ENCODE results near the gene RBP3.

RBP3 gene

GRCh38 chr10:47319784-47320183 is 28.4 kb upstream of the RBP3 start:
- no peak for DNase-seq

GRCh38 chr10:47320812-47321211 is 27.4 kb upstream of the RBP3 start:
- DNase-seq = no peak

- no peak for DNase-seq
Observed at GRCh38 chr10:47321521-47322195, 26.5 kb upstream of the RBP3 start.

GRCh38 chr10:47322300-47323061 is 25.7 kb upstream of the RBP3 start, which contains the start of gene GDF2:
TSS of gene GDF2 (plus strand) at chr10:47322454. CDS start at chr10:47322669, 215 bp downstream.
- no peak for DNase-seq

GRCh38 chr10:47323087-47323486 is 25.1 kb upstream of the RBP3 start:
- no peak for DNase-seq

- DNase-seq = no peak
Observed at GRCh38 chr10:47323636-47324296, 24.4 kb upstream of the RBP3 start.

- DNase-seq = no peak
Observed at GRCh38 chr10:47325303-47326291, 22.6 kb upstream of the RBP3 start.

GRCh38 chr10:47326306-47326926 is 21.7 kb upstream of the RBP3 start:
- peak; percentile 22 for DNase-seq

- no peak for DNase-seq
Observed at GRCh38 chr10:47326927-47327330, 21.2 kb upstream of the RBP3 start.

- no peak for DNase-seq
Observed at GRCh38 chr10:47329855-47330254, 18.3 kb upstream of the RBP3 start.

- no peak for DNase-seq
Observed at GRCh38 chr10:47330366-47330765, 17.8 kb upstream of the RBP3 start.

- DNase-seq = no peak
Observed at GRCh38 chr10:47330804-47331203, 17.4 kb upstream of the RBP3 start.

- DNase-seq = no peak
Observed at GRCh38 chr10:47331491-47331890, 16.7 kb upstream of the RBP3 start.

GRCh38 chr10:47331954-47332353 is 16.2 kb upstream of the RBP3 start:
- DNase-seq = no peak

GRCh38 chr10:47332371-47332770 is 15.8 kb upstream of the RBP3 start:
- no peak for DNase-seq

GRCh38 chr10:47332946-47333345 is 15.2 kb upstream of the RBP3 start:
- DNase-seq = no peak

- DNase-seq = no peak
Observed at GRCh38 chr10:47333532-47333931, 14.6 kb upstream of the RBP3 start.

GRCh38 chr10:47334466-47335295 is 13.5 kb upstream of the RBP3 start:
- no peak for DNase-seq

GRCh38 chr10:47335906-47336305 is 12.3 kb upstream of the RBP3 start:
- DNase-seq = no peak

GRCh38 chr10:47336387-47337134 is 11.6 kb upstream of the RBP3 start:
- DNase-seq = peak; percentile 62
